Measurements from ENCODE around the gene CX3CR1. TPM values are rescaled to one million over a fixed set of nuclear protein-coding genes. Genes with fewer than 3 reads are reported as not detected.

CX3CR1 gene
- total RNA-seq, 1 donor from 2014 or later = 3.1 TPM

- Histone ChIP-seq H3K4me3 (ENCODE audit: low read length in 3 of 3) (no peak overlapping the region), H3K9me3 (ENCODE audit: control insufficient read depth in 3 of 3, low read length in 3 of 3) (peaks cover 0 to 8% (median 0%) of the 10 kb centered on the region in 3 donors), H3K36me3 (ENCODE audit: control insufficient read depth in 3 of 3, insufficient read depth in 3 of 3, low read length in 3 of 3) (no peaks in the 10 kb centered on the region), H3K9ac (ENCODE audit: low read depth in 1 of 3, low read length in 3 of 3) (no peak overlapping the region), H3K27me3 (ENCODE audit: control insufficient read depth in 3 of 3, insufficient read depth in 3 of 3, low read length in 3 of 3) (no peaks in the 10 kb centered on the region), H3K4me1 (ENCODE audit: control insufficient read depth in 3 of 3, insufficient read depth in 3 of 3, low read length in 3 of 3) (peaks cover 0 to 8% (median 6%) of the 10 kb centered on the region in 3 donors), H3K27ac (ENCODE audit: low read depth, low read length) (no peak overlapping the region)
These were observed 14.8 kb upstream of the CX3CR1 start for GRCh38 chr3:39294446-39295183.

DNA sequence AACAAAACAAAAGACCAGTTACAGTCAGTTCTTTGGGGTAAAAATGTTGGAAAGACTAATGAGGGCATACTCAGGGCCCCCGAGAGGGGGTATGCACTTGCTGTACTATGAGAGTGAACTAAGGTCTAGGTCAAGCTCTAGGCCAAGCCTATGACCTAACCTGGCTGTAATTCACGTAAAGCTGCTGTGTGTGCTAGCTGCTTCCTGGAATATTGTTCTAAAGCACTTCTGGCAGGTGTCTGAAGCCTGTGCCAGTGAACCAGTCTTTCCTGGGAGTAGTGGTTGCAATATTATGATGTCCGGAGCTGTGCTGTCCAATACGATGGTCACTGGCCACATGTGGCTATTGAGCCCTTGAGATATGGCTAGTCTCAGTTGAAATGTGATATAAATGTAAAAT, 13.1 kb upstream of the CX3CR1 start:
- H3K4me1 ChIP-seq (ENCODE audit: control insufficient read depth in 3 of 3, insufficient read depth in 3 of 3, low read length in 3 of 3) = peaks cover 3 to 12% (median 9%) of the 10 kb centered on the region in 3 donors
- no peaks in the 10 kb centered on the region for H3K36me3 ChIP-seq (ENCODE audit: control insufficient read depth in 3 of 3, insufficient read depth in 3 of 3, low read length in 3 of 3)
- no peaks in the 10 kb centered on the region for H3K27me3 ChIP-seq (ENCODE audit: control insufficient read depth in 3 of 3, insufficient read depth in 3 of 3, low read length in 3 of 3)
- no peaks in the 10 kb centered on the region for H3K9me3 ChIP-seq (ENCODE audit: control insufficient read depth in 3 of 3, low read length in 3 of 3)
- no peak overlapping the region for H3K9ac ChIP-seq (ENCODE audit: low read depth in 1 of 3, low read length in 3 of 3)
- H3K27ac ChIP-seq (ENCODE audit: low read depth, low read length) = no peak overlapping the region
- H3K4me3 ChIP-seq (ENCODE audit: low read length in 3 of 3) = no peak overlapping the region

DNA sequence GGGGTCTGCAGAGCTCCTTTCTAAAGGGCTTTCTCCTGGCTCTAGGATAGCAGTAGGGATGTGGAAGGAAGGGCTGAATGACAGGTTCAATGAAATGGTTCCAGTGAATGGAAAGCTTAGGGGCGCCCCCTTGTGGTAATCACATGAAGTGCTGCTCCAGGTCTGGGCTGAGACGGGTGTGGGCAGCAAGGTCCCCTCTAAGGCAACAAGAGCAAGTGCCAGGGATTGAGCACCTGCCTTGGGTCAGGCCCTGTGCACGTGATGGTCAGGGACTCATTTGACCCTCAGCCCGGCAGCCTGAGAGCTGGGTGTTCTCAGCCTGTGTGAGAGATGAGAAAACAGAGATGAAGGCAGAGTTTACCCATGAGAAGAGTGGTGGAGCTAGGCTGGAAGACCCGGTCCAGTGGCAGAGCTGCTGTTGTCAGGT, 12.1 kb upstream of the CX3CR1 start:
- H3K27ac ChIP-seq (ENCODE audit: low read depth, low read length) = no peak overlapping the region

GRCh38 chr3:39290255-39290654, 10.4 kb upstream of the CX3CR1 start:
- no peaks in the 10 kb centered on the region for H3K27me3 ChIP-seq (ENCODE audit: control insufficient read depth in 3 of 3, insufficient read depth in 3 of 3, low read length in 3 of 3)
- H3K4me1 ChIP-seq (ENCODE audit: control insufficient read depth in 3 of 3, insufficient read depth in 3 of 3, low read length in 3 of 3) = peaks cover 17 to 22% (median 19%) of the 10 kb centered on the region in 3 donors
- no peaks in the 10 kb centered on the region for H3K9me3 ChIP-seq (ENCODE audit: control insufficient read depth in 3 of 3, low read length in 3 of 3)
- no peak overlapping the region for H3K9ac ChIP-seq (ENCODE audit: low read depth in 1 of 3, low read length in 3 of 3)
- H3K27ac ChIP-seq (ENCODE audit: low read depth, low read length) = no peak overlapping the region
- H3K4me3 ChIP-seq (ENCODE audit: low read length in 3 of 3) = no peak overlapping the region
- H3K36me3 ChIP-seq (ENCODE audit: control insufficient read depth in 3 of 3, insufficient read depth in 3 of 3, low read length in 3 of 3) = no peaks in the 10 kb centered on the region

More for the DNA sequence above, 12.1 kb upstream of the CX3CR1 start:
- H3K27me3 ChIP-seq (ENCODE audit: control insufficient read depth in 3 of 3, insufficient read depth in 3 of 3, low read length in 3 of 3) = no peaks in the 10 kb centered on the region
- no peaks in the 10 kb centered on the region for H3K9me3 ChIP-seq (ENCODE audit: control insufficient read depth in 3 of 3, low read length in 3 of 3)
- peaks cover 13 to 18% (median 16%) of the 10 kb centered on the region in 3 donors for H3K4me1 ChIP-seq (ENCODE audit: control insufficient read depth in 3 of 3, insufficient read depth in 3 of 3, low read length in 3 of 3)
- no peak overlapping the region for H3K4me3 ChIP-seq (ENCODE audit: low read length in 3 of 3)
- H3K36me3 ChIP-seq (ENCODE audit: control insufficient read depth in 3 of 3, insufficient read depth in 3 of 3, low read length in 3 of 3) = no peaks in the 10 kb centered on the region
- H3K9ac ChIP-seq (ENCODE audit: low read depth in 1 of 3, low read length in 3 of 3) = peak overlapping the region in 1 of 3 donors; percentile 10

DNA sequence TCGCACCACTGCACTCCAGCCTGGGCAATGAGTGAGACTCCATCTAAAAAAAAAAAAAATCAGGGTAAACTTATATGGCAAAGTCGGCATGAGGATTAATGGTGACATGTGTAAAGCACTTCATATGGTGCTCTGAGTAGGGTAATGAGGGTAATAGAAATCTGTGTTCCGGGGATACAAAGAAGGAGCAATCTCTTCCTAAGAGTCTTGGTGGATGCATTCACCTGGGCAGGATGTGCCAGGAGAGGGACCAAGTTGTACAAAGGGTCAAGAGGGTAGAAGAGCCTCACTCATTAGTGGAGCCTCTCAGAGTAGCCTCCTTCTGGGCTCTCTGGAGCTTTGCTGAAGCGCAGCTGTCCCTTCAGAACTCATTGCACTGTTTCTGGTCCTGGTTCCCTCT, 9.3 kb upstream of the CX3CR1 start:
- Histone ChIP-seq H3K4me1 (ENCODE audit: control insufficient read depth in 3 of 3, insufficient read depth in 3 of 3, low read length in 3 of 3) (peaks cover 21 to 28% (median 22%) of the 10 kb centered on the region in 3 donors), H3K27me3 (ENCODE audit: control insufficient read depth in 3 of 3, insufficient read depth in 3 of 3, low read length in 3 of 3) (no peaks in the 10 kb centered on the region), H3K9me3 (ENCODE audit: control insufficient read depth in 3 of 3, low read length in 3 of 3) (no peaks in the 10 kb centered on the region), H3K27ac (ENCODE audit: low read depth, low read length) (no peak overlapping the region), H3K36me3 (ENCODE audit: control insufficient read depth in 3 of 3, insufficient read depth in 3 of 3, low read length in 3 of 3) (no peaks in the 10 kb centered on the region), H3K9ac (ENCODE audit: low read depth in 1 of 3, low read length in 3 of 3) (no peak overlapping the region), H3K4me3 (ENCODE audit: low read length in 3 of 3) (no peak overlapping the region)

DNA sequence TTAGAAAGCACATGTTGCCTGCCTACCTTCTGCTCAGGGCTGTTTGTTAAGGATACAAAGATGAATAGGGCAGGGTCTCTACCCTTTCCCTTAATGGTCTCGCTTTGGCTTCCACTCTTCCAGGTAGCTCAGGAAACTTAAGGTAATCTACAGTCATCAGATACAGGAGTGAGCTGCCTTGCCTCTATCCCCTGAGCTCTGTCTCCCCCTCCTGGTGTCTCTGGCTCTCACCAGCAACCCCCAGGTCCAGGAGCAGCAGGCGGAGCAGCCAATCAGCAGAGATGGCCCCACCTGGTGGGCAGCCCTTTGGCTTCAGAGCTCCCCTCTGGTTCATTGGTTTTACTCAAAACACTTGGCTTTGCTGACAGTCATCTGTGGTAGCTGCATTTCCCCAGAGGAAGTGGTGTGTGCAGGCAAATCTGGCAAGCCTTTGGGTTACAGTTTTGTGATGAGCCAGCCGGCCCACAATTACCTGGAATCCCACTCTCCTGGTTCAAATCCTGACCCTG, 8.5 kb upstream of the CX3CR1 start:
- H3K27me3 ChIP-seq (ENCODE audit: control insufficient read depth in 3 of 3, insufficient read depth in 3 of 3, low read length in 3 of 3) = no peaks in the 10 kb centered on the region
- peaks cover 21 to 28% (median 22%) of the 10 kb centered on the region in 3 donors for H3K4me1 ChIP-seq (ENCODE audit: control insufficient read depth in 3 of 3, insufficient read depth in 3 of 3, low read length in 3 of 3)
- peak overlapping the region in 1 of 3 donors; percentile 10 for H3K9ac ChIP-seq (ENCODE audit: low read depth in 1 of 3, low read length in 3 of 3)
- H3K36me3 ChIP-seq (ENCODE audit: control insufficient read depth in 3 of 3, insufficient read depth in 3 of 3, low read length in 3 of 3) = no peaks in the 10 kb centered on the region
- H3K9me3 ChIP-seq (ENCODE audit: control insufficient read depth in 3 of 3, low read length in 3 of 3) = no peaks in the 10 kb centered on the region
- H3K27ac ChIP-seq (ENCODE audit: low read depth, low read length) = peak overlapping the region; percentile 80
- no peak overlapping the region for H3K4me3 ChIP-seq (ENCODE audit: low read length in 3 of 3)

- Histone ChIP-seq H3K4me3 (ENCODE audit: low read length in 3 of 3) (peak overlapping the region in 1 of 3 donors; percentile 44), H3K4me1 (ENCODE audit: control insufficient read depth in 3 of 3, insufficient read depth in 3 of 3, low read length in 3 of 3) (peaks cover 21 to 28% (median 22%) of the 10 kb centered on the region in 3 donors), H3K9me3 (ENCODE audit: control insufficient read depth in 3 of 3, low read length in 3 of 3) (no peaks in the 10 kb centered on the region), H3K27me3 (ENCODE audit: control insufficient read depth in 3 of 3, insufficient read depth in 3 of 3, low read length in 3 of 3) (no peaks in the 10 kb centered on the region), H3K9ac (ENCODE audit: low read depth in 1 of 3, low read length in 3 of 3) (peak overlapping the region in 2 of 3 donors; percentile 10 to 23), H3K27ac (ENCODE audit: low read depth, low read length) (peak overlapping the region; percentile 80), H3K36me3 (ENCODE audit: control insufficient read depth in 3 of 3, insufficient read depth in 3 of 3, low read length in 3 of 3) (no peaks in the 10 kb centered on the region)
These were observed 7.7 kb upstream of the CX3CR1 start for GRCh38 chr3:39287216-39288164.

- Histone ChIP-seq H3K27ac (ENCODE audit: low read depth, low read length) (peak overlapping the region; percentile 80), H3K36me3 (ENCODE audit: control insufficient read depth in 3 of 3, insufficient read depth in 3 of 3, low read length in 3 of 3) (no peaks in the 10 kb centered on the region), H3K27me3 (ENCODE audit: control insufficient read depth in 3 of 3, insufficient read depth in 3 of 3, low read length in 3 of 3) (no peaks in the 10 kb centered on the region), H3K4me3 (ENCODE audit: low read length in 3 of 3) (no peak overlapping the region), H3K4me1 (ENCODE audit: control insufficient read depth in 3 of 3, insufficient read depth in 3 of 3, low read length in 3 of 3) (peaks cover 18 to 24% (median 21%) of the 10 kb centered on the region in 3 donors), H3K9ac (ENCODE audit: low read depth in 1 of 3, low read length in 3 of 3) (peak overlapping the region in 1 of 3 donors; percentile 5), H3K9me3 (ENCODE audit: control insufficient read depth in 3 of 3, low read length in 3 of 3) (no peaks in the 10 kb centered on the region)
These were observed 6.9 kb upstream of the CX3CR1 start for GRCh38 chr3:39286771-39287170.

DNA sequence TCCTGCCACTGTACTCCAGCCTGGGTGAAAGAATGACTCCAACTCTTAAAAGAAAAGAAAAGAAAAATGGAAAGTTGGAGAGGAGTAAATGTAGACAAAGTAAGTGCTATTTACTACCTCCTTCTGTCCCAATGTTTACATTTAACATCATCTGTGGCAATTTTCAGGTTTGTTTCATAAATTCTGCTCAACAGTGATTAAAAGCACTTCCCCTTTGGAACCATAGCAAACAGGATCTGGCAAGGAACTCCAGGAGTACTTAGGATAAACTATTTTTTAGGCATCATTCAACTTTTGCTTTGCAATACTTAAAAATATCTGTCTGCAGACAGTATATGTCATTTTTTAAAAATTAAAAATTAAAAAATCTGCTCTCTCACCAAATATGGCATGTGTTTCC, 5.5 kb upstream of the CX3CR1 start:
- Histone ChIP-seq H3K27ac (ENCODE audit: low read depth, low read length) (no peak overlapping the region), H3K36me3 (ENCODE audit: control insufficient read depth in 3 of 3, insufficient read depth in 3 of 3, low read length in 3 of 3) (no peaks in the 10 kb centered on the region), H3K27me3 (ENCODE audit: control insufficient read depth in 3 of 3, insufficient read depth in 3 of 3, low read length in 3 of 3) (no peaks in the 10 kb centered on the region), H3K4me3 (ENCODE audit: low read length in 3 of 3) (no peak overlapping the region), H3K4me1 (ENCODE audit: control insufficient read depth in 3 of 3, insufficient read depth in 3 of 3, low read length in 3 of 3) (peaks cover 26 to 33% (median 27%) of the 10 kb centered on the region in 3 donors), H3K9me3 (ENCODE audit: control insufficient read depth in 3 of 3, low read length in 3 of 3) (no peaks in the 10 kb centered on the region), H3K9ac (ENCODE audit: low read depth in 1 of 3, low read length in 3 of 3) (no peak overlapping the region)
